Muscle of arm (tissue), 12 donors: ENCODE data around the gene PRDM7. TPM values are rescaled to one million over a fixed set of nuclear protein-coding genes. Genes with fewer than 3 reads are reported as not detected.
"Not testable (repeated sequence)": the region's sequence is repeated elsewhere in the genome, so short reads cannot be mapped to it uniquely, and the experiment has no call there.

Experiments used
- DNase-seq: peaks from one replicate; pipeline ENCODE4 v3.0.0-alpha.2; 2013
- polyA plus RNA-seq, 12 donors: library from polyadenylated mRNA; unstranded; fragments of 120-200 nt; gene quantifications; one replicate each; pipeline ENCODE4 v1.2.1, GENCODE V29; 2013; ENCODE audit not compliant: insufficient read length in 12 of 12

PRDM7 gene
- polyA plus RNA-seq, 12 donors = 0.13 to 0.36 (median 0.32) TPM; not detected in 9

DNA sequence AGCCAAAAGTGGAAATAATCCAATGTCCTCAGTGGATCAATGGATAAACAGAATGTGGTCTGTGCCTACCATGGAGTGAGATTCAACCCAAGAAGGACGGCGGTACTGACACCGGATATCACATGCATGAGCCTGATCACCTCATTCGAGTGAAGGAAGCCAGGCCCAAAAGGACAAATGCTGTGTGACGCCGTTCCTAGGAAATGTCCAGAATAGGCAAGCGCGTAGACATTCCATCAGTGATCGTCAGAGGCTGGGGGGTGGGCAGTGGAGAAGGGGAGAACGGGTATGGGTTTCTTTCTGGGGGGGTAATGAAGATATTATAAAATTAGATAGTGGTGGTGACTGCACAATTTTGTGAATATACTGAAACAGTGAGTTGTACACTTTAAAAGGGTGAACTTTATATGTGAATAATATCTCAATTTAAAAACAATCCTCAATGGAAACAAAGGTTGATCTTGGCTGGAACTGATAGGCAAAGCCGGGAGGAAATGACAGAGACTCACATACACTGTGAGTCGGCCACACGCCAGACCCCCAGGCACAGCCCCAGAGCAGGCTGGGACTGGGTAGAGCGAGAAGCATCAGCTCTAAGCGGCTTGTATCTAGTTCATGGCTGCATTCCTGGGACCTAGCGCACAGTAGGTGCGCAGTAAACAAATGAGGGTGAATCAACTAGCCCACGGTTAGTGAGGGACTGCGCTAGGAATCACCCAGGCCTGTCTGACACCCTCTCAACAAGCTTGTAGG, 61.4 kb downstream of the PRDM7 start:
- no peak for DNase-seq

DNA sequence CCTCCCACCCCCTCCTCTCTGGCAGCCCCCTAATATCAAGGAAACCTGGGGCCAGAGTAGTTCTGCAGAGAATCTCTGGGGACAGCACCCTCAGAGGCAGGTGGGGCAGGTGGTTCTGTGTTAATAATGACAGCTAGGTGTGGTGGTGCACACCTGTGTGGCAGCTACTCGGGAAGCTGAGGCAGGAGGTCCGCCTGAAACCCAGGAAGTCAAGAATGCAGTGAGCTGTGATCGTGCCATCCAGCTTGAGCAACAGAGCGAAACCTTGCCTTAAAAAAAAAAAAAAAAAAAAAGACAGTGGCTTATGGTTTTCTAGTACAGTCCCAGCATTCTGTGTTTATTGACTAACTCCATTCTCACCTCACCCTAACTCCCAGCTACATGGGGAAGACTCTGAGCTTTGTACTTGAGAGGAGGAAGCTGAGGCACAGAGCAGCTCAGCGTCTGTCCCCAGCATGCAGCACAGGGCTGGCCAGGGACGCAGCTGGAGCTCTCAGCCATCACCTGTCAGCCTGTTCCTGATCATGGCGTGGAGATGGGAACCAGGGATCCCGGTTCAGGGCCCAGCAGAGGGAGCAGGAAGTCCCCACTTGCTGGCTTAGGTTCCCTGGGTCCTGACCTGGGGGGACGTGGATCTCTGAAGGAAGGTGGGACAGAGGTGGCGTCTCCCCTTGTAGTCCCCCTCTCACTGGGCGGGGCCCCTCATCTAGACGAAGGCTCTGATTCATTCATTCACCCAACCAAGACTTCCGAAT, 64.0 kb downstream of the PRDM7 start:
- DNase-seq = no peak

DNA sequence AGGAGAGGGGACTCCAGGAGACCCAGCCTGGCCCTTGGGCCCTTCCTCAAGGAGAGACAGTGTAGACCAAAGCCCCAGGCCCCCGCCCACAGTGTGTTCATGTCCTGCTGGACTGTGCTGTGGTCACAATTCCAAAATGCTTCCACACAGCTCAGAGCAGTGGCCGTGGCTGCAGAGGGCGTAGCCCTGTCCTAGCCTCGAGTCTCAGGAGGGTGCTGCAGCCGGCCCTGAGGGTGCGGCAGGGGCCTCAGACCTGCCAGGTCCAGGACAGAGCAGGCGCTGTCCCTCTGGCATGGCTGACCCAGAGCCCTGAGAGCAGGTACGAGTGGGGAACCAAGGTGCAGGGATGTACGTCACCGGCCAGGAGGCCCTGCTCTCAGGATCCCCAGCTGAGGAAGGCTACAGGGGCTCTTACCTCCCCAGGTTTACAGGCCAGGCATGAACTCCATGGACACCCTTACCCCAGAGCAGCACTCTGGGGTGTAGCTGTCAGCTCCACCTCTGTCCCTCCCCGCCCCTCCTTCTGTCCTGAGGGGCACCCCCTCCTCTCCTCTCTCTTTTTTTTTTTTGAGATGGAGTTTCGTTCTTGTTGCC, 65.1 kb downstream of the PRDM7 start:
- DNase-seq = no peak

DNA sequence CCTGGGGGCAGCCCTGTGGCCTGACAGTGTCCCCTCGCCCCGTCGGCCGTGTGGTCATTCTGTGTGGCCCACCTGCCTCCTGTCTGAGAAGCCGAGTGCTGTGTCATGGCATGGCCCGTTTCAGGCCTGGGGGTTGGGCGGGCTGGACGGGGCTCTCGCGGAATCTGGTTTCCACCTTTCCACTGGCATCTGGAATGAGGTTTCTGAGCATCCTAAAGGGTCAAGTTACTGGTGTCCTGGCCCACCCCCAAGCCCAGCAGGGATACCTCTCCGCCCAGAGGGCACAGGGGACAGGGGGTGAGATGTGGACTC, 65.7 kb downstream of the PRDM7 start:
- no peak for DNase-seq

DNA sequence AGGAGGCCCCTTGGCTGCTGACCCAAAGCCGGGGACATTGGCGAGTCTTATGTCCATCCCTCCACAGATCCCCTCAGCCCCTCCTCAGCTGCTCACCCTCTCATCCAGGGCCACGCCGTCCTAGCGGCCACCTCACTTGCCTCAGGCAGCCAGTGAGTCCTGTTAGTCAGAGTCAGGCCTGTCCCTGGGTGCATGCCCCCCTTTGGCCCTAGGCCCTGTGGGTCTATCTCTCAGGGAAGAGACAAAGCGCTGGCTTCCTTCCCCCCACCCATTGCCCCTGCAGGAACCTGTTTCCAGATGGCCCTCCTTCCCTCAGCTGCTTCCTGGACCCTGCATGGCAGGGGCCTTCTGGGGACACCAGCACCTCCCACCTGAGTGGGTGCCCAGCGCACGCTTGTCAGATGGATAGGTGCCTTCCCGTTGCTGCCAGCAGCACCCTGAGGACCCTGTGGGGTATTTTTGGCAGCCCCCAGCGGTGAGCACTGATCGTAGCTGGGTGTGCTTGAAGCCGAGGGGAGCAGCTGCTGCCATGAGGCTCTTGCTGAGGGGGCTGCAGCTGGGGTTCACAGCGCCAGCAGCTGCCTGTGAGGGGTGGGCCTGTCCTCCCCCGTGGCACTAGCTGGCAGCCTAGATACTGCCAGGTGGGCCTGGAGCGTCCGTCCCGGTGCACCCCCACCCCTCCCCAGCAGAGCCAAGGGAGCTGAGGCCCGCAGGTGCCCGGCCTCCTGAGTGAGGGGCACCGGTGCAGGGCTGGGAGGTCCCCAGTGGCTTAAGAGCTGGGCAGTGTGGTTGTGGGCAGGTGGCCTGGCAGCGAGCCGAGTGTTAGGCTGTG, 66.2 kb downstream of the PRDM7 start:
- no peak for DNase-seq

DNA sequence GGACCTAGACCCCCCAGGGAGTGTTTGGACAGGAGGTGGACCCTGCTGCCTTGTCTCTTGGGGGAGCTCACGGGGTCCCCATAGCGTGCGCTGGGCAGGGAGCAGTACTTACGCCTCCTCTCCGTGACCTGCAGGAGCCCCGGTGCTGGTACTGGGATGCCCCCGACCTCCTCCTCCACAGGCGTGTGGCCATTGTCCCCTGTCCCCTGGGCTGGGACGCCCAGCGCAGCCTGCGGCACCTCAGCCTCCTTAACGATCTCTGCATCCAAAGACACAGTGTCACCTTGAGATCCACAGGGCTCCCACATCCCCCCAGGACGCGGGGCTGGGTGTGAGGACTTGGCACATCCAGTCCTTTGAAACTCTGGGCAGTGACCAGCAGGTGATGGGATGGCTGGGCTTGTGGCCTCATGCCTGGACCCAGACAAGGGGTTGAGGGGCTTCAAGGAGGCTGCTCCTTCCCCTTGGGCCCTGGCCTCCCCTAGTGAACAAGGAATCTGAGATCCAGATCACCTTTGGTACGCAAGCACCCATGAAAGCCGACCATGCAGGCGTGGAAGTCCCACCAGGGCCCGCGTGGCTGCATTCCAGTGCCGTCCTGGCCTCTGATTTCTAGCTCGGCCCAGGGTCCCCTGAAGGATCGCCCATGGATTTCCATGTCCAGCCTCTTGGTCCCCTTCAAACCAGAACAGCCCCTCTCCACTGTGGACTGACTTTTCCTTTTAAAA, 67.8 kb downstream of the PRDM7 start:
- no peak for DNase-seq

DNA sequence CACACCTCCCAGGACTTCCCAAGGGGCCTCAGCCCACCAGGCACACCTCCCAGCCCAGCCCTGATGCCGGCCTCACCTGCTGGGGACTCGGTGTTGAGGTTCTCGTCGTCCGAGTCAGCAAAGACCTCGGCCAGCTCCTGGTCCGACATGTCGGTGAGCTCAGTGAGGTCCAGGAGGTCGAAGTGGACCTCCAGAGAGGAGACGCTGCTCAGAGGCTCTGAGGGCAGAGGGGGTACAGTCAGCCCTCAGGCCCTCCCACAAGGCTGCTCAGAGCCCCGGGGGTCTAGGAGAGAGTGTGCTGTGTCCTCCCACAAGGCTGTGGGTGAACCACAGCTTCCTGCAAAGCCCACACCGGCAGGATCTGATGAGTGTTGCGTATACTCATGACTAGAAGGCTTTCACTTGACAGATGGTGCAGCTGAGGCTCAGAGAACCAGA, 68.4 kb downstream of the PRDM7 start:
- no peak for DNase-seq

DNA sequence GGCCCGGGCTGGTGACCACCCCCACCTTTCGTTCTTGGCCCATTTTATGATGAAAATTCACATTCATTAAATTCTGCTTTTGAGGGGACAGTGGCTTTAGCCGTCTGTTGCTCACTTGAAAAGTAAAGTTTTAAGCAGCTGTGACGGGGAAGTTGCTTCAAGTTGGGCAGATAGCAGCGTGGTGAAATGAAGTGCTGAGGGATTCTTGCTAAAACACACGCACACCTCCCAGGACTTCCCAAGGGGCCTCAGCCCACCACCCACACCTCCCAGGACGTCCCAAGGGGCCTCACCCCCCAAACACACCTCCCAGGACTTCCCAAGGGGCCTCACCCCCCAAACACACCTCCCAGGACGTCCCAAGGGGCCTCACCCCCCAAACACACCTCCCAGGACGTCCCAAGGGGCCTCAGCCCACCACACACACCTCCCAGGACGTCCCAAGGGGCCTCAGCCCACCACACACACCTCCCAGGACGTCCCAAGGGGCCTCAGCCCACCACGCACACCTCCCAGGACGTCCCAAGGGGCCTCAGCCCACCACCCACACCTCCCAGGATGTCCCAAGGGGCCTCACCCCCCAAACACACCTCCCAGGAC, 69.4 kb downstream of the PRDM7 start:
- not testable (repeated sequence) for DNase-seq

DNA sequence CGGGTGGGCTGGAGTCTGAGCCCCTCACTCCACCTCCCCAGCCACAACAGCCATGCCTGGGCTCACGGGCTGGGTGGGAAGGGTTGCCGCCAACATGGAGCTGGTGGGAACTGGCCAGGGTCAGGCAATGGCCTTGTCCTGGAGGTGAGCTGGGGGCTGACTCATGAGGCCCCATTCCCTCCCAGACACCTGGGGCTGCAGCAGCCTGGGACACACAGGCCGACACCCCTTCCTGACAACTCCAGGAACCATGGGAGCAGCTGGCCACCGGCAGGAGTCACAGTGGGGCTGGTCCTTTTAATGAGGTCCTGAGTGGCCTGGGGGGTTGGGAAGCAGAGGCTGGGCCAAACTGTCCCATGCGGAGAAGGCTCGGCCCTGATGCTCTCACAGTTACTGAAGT, 70.1 kb downstream of the PRDM7 start:
- no peak for DNase-seq

Other genes starting within 250 kb of the PRDM7 start
- 1 to 10 TPM in 11 of 12 donors, not detected in 1; 1.3 to 7.5 (median 2.8) TPM for gene SPIRE2, start 248.9 kb downstream of the PRDM7 start, polyA plus RNA-seq
- gene TCF25, start 203.7 kb downstream of the PRDM7 start, polyA plus RNA-seq = 100 to 1,000 TPM in 3 of 12 donors, 10 to 100 TPM in 8, not detected in 1; 82.4 to 173 (median 90.2) TPM
- 1 to 10 TPM in 10 of 12 donors, not detected in 2; 1.1 to 4.0 (median 1.8) TPM for gene MC1R, start 158.5 kb downstream of the PRDM7 start, polyA plus RNA-seq
- 10 to 100 TPM in 5 of 12 donors, 1 to 10 TPM in 6, not detected in 1; 4.8 to 36.9 (median 8.4) TPM for gene TUBB3, start 154.0 kb downstream of the PRDM7 start, polyA plus RNA-seq
- 10 to 100 TPM in 11 of 12 donors, not detected in 1; 21.4 to 45.0 (median 29.1) TPM for gene DEF8, start 128.6 kb downstream of the PRDM7 start, polyA plus RNA-seq
- 10 to 100 TPM in 2 of 12 donors, 1 to 10 TPM in 9, not detected in 1; 5.1 to 13.4 (median 8.9) TPM for gene DBNDD1, start 57.9 kb downstream of the PRDM7 start, polyA plus RNA-seq